ENCODE measurements around the gene SPEM1. TPM values are rescaled to one million over a fixed set of nuclear protein-coding genes. Genes with fewer than 3 reads are reported as not detected.

The SPEM1 gene
- total and polyA plus RNA-seq, 2 of the 13 experiments (the other 11 are each of a cell fraction or from before 2014, with no cell fraction given), result not detected

DNA sequence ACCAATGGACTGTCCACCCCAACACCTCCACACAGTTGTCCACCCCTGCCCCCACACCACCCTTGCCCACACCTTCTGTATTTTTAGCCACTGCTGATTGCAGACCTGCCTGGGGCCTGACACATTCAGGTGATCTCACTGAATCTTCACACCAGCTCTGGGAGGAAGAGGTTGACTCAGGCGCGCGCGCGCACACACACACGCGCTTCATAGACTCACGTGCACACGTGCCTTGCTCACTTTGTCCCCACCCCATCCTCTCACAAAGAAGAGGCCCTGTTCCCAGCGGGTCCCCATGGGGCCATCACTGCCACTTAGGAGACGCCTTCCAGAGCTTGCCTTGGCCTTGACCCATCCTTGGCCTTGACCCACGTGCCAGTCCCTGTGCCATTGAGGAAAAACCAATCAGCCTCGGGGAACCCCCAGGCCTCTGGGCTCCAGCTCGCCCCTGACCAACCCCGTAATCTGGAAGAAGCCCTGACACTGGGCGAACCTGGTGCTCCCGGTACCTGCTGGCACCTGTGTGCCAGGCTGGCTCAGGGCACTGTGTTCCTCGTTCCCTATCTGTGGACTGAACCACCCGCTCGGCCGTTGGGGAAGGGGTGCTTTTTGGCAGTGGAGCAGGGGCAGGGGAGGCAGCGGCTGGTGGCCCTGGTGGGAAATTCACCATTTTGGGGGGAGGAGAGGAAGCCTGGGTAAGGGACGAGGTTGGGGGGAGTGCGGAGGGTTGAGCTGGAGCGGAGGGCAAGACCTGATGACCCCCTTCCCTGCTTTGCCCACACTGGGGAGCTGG is 9.3 kb upstream of the SPEM1 start (continued):
- TF ChIP-seq, protein P1, sequence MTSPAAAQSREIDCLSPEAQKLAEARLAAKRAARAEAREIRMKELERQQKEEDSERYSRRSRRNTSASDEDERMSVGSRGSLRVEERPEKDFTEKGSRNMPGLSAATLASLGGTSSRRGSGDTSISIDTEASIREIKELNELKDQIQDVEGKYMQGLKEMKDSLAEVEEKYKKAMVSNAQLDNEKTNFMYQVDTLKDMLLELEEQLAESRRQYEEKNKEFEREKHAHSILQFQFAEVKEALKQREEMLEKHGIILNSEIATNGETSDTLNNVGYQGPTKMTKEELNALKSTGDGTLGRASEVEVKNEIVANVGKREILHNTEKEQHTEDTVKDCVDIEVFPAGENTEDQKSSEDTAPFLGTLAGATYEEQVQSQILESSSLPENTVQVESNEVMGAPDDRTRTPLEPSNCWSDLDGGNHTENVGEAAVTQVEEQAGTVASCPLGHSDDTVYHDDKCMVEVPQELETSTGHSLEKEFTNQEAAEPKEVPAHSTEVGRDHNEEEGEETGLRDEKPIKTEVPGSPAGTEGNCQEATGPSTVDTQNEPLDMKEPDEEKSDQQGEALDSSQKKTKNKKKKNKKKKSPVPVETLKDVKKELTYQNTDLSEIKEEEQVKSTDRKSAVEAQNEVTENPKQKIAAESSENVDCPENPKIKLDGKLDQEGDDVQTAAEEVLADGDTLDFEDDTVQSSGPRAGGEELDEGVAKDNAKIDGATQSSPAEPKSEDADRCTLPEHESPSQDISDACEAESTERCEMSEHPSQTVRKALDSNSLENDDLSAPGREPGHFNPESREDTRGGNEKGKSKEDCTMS (CRISPR knock-in tag; conservative IDR thresholded peaks at IDR 0.05), result no peak
- no peak for TF ChIP-seq ZNF615 (CRISPR knock-in tag; IDR thresholded peaks at IDR 0.05; ENCODE audit: borderline replicate concordance)
- TF ChIP-seq, protein P2, sequence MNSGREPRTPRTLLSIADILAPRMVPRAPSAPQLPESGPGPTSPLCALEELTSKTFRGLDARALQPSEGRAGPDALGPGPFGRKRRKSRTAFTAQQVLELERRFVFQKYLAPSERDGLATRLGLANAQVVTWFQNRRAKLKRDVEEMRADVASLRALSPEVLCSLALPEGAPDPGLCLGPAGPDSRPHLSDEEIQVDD (CRISPR knock-in tag; IDR thresholded peaks at IDR 0.05; ENCODE audit: borderline replicate concordance), result no peak
- TF ChIP-seq, protein P3, sequence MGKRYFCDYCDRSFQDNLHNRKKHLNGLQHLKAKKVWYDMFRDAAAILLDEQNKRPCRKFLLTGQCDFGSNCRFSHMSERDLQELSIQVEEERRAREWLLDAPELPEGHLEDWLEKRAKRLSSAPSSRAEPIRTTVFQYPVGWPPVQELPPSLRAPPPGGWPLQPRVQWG (CRISPR knock-in tag; IDR thresholded peaks at IDR 0.05; ENCODE audit: borderline replicate concordance, low read depth), result no peak
- TF ChIP-seq, protein P4, sequence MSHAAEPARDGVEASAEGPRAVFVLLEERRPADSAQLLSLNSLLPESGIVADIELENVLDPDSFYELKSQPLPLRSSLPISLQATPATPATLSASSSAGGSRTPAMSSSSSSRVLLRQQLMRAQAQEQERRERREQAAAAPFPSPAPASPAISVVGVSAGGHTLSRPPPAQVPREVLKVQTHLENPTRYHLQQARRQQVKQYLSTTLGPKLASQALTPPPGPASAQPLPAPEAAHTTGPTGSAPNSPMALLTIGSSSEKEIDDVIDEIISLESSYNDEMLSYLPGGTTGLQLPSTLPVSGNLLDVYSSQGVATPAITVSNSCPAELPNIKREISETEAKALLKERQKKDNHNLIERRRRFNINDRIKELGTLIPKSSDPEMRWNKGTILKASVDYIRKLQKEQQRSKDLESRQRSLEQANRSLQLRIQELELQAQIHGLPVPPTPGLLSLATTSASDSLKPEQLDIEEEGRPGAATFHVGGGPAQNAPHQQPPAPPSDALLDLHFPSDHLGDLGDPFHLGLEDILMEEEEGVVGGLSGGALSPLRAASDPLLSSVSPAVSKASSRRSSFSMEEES (CRISPR knock-in tag; IDR thresholded peaks at IDR 0.05), result no peak
- TF ChIP-seq AGO2 (optimal IDR thresholded peaks at IDR 0.05; ENCODE audit: low read depth, low read length), result peak; percentile 67
- no peak for TF ChIP-seq JDP2 (CRISPR knock-in tag; IDR thresholded peaks at IDR 0.05; ENCODE audit: borderline replicate concordance)
- TF ChIP-seq, protein P5, sequence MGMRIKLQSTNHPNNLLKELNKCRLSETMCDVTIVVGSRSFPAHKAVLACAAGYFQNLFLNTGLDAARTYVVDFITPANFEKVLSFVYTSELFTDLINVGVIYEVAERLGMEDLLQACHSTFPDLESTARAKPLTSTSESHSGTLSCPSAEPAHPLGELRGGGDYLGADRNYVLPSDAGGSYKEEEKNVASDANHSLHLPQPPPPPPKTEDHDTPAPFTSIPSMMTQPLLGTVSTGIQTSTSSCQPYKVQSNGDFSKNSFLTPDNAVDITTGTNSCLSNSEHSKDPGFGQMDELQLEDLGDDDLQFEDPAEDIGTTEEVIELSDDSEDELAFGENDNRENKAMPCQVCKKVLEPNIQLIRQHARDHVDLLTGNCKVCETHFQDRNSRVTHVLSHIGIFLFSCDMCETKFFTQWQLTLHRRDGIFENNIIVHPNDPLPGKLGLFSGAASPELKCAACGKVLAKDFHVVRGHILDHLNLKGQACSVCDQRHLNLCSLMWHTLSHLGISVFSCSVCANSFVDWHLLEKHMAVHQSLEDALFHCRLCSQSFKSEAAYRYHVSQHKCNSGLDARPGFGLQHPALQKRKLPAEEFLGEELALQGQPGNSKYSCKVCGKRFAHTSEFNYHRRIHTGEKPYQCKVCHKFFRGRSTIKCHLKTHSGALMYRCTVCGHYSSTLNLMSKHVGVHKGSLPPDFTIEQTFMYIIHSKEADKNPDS (CRISPR knock-in tag; IDR thresholded peaks at IDR 0.05), result no peak
- TF ChIP-seq GZF1 (CRISPR knock-in tag; IDR thresholded peaks at IDR 0.05), result no peak
